Measurements from ENCODE around the gene SAMHD1. TPM values are rescaled to one million over a fixed set of nuclear protein-coding genes. Genes with fewer than 3 reads are reported as not detected.

The SAMHD1 gene
- polyA plus RNA-seq, 1 of the 3 experiments (the other 2 are of a cell fraction): 5.9 TPM

DNA sequence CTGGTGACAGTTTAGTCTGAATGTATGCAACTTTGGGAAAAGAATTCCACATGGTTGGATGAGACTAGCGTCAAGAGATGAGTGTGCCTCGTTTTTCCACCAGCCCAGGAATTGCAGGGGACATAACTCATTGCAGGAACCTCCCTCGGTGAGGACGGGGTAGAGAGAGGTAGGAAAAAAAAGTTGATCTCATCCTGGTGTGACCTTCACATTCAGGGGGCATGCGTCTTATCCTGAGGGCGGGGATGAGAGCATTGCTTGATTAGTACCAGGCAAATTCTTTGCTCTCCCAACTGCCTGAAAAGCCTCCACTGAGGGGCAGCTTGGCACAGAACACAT lies 63.8 kb downstream of the SAMHD1 start:
- Histone ChIP-seq H3K9ac (no peak overlapping the region), H3K27ac (ENCODE audit: low read depth in 2 of 2, low read length in 1 of 2) (no peak overlapping the region), H2AFZ (ENCODE audit: low read depth) (no peak overlapping the region), H3K4me2 (no peak overlapping the region), H3K4me1 (ENCODE audit: control insufficient read depth in 1 of 2, insufficient read depth in 2 of 2, low read depth in 1 of 2, low read length in 1 of 2) (peaks cover 0 to 7% of the 10 kb centered on the region in 2 experiments; a peak in 2 of 4 replicates), H3F3A (replicated peaks; ENCODE audit: insufficient read depth) (no peaks in the 10 kb centered on the region), H3K4me3 (ENCODE audit: low read depth in 2 of 2, low read length in 1 of 2) (no peak overlapping the region), H3K79me2 (ENCODE audit: insufficient read depth) (no peaks in the 10 kb centered on the region), H3K36me3 (replicated peaks in 1 of 2; ENCODE audit: control insufficient read depth in 1 of 2, insufficient read depth in 2 of 2, low read length in 1 of 2) (no peaks in the 10 kb centered on the region), H3K9me3 (no peaks in the 10 kb centered on the region), H3K27me3 (ENCODE audit: insufficient read depth) (no peaks in the 10 kb centered on the region), H4K20me1 (ENCODE audit: insufficient read depth) (no peaks in the 10 kb centered on the region), H3K9me2 (no peaks in the 10 kb centered on the region)
- no peak for DNase-seq
- WGBS (ENCODE audit: low lambda C conversion rate): 63% methylated on average over 6 of the region's 6 CpGs
- POLR2A ChIA-PET: no interaction called here
- TF ChIP-seq POLR2AphosphoS5 (IDR thresholded peaks at IDR 0.05; ENCODE audit: low read depth, low read length) (no peak), RXRA (IDR thresholded peaks at IDR 0.05; ENCODE audit: borderline replicate concordance, low read depth) (no peak), TAF1 (IDR thresholded peaks at IDR 0.05; ENCODE audit: borderline replicate concordance, low read depth, low read length) (no peak), FOSL2 (IDR thresholded peaks at IDR 0.05; ENCODE audit: borderline replicate concordance, low read depth) (no peak), FOXM1 (IDR thresholded peaks at IDR 0.05; ENCODE audit: low read depth) (no peak), CHD2 (IDR thresholded peaks at IDR 0.05; ENCODE audit: low read length, partially characterized antibody) (no peak), RCOR1 (IDR thresholded peaks at IDR 0.05; ENCODE audit: low read length) (no peak), EP300 (IDR thresholded peaks at IDR 0.05; ENCODE audit: borderline replicate concordance in 1 of 2, low read depth in 1 of 2, low read length in 1 of 2) (no peak), RAD21 (IDR thresholded peaks at IDR 0.05; ENCODE audit: low read length) (no peak)
- TF ChIP-seq, protein P1, sequence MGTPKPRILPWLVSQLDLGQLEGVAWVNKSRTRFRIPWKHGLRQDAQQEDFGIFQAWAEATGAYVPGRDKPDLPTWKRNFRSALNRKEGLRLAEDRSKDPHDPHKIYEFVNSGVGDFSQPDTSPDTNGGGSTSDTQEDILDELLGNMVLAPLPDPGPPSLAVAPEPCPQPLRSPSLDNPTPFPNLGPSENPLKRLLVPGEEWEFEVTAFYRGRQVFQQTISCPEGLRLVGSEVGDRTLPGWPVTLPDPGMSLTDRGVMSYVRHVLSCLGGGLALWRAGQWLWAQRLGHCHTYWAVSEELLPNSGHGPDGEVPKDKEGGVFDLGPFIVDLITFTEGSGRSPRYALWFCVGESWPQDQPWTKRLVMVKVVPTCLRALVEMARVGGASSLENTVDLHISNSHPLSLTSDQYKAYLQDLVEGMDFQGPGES (IDR thresholded peaks at IDR 0.05; ENCODE audit: low read depth, low read length): no peak
- TF ChIP-seq, protein P2, sequence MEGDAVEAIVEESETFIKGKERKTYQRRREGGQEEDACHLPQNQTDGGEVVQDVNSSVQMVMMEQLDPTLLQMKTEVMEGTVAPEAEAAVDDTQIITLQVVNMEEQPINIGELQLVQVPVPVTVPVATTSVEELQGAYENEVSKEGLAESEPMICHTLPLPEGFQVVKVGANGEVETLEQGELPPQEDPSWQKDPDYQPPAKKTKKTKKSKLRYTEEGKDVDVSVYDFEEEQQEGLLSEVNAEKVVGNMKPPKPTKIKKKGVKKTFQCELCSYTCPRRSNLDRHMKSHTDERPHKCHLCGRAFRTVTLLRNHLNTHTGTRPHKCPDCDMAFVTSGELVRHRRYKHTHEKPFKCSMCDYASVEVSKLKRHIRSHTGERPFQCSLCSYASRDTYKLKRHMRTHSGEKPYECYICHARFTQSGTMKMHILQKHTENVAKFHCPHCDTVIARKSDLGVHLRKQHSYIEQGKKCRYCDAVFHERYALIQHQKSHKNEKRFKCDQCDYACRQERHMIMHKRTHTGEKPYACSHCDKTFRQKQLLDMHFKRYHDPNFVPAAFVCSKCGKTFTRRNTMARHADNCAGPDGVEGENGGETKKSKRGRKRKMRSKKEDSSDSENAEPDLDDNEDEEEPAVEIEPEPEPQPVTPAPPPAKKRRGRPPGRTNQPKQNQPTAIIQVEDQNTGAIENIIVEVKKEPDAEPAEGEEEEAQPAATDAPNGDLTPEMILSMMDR (IDR thresholded peaks at IDR 0.05): no peak
- TF ChIP-seq, protein P3, sequence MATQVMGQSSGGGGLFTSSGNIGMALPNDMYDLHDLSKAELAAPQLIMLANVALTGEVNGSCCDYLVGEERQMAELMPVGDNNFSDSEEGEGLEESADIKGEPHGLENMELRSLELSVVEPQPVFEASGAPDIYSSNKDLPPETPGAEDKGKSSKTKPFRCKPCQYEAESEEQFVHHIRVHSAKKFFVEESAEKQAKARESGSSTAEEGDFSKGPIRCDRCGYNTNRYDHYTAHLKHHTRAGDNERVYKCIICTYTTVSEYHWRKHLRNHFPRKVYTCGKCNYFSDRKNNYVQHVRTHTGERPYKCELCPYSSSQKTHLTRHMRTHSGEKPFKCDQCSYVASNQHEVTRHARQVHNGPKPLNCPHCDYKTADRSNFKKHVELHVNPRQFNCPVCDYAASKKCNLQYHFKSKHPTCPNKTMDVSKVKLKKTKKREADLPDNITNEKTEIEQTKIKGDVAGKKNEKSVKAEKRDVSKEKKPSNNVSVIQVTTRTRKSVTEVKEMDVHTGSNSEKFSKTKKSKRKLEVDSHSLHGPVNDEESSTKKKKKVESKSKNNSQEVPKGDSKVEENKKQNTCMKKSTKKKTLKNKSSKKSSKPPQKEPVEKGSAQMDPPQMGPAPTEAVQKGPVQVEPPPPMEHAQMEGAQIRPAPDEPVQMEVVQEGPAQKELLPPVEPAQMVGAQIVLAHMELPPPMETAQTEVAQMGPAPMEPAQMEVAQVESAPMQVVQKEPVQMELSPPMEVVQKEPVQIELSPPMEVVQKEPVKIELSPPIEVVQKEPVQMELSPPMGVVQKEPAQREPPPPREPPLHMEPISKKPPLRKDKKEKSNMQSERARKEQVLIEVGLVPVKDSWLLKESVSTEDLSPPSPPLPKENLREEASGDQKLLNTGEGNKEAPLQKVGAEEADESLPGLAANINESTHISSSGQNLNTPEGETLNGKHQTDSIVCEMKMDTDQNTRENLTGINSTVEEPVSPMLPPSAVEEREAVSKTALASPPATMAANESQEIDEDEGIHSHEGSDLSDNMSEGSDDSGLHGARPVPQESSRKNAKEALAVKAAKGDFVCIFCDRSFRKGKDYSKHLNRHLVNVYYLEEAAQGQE (IDR thresholded peaks at IDR 0.05; ENCODE audit: low read depth, low read length): no peak
- CTCF ChIA-PET: interaction anchor here (0.7 to 3.9 kb wide), 13 partner anchors 10 to 585 kb away, joined by 3 to 29 read pairs (median 3); no protein-coding TSS in a partner anchor
